OCI-M1 (cell line): ENCODE results near the gene HIF1AN.

ENCODE experiments used
- DNase-seq: peaks from one replicate; lab custom pipeline; 2025; lab: John Stamatoyannopoulos, UW

HIF1AN gene

DNA sequence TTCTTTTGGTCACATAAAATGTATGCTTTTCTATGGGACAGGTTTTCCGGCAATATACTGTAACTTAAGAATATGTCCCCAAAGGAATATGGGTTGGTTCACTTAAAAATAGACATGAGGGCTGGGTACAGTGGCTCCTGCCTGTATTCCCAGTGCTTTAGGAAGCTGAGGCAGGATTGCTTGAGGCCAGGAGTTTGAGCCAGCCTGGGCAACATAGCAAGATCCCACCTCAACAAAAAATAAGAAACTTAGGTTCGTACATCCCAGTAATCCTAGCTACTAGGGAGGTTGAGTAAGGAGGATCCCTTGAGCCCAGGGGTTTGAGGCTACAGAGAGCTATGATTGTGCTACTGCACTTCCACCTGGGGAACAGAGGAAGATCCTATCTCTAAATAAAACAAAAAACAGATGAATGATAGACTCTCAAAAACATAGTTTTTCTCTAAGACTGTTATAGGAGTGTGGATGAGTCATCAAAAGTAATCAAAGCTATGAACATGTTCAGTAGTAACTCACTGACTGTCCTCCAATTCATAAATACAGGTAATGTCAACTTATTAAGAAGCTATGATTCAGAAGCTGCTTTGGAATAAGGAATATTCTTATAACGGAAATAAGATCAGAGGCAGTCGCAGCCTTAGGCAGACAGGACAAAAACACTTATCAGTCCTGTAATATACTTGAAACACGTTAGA, 13.5 kb upstream of the HIF1AN start:
- no peak for DNase-seq

GRCh38 chr10:100522945-100523344, 12.8 kb upstream of the HIF1AN start:
- no peak for DNase-seq

DNA sequence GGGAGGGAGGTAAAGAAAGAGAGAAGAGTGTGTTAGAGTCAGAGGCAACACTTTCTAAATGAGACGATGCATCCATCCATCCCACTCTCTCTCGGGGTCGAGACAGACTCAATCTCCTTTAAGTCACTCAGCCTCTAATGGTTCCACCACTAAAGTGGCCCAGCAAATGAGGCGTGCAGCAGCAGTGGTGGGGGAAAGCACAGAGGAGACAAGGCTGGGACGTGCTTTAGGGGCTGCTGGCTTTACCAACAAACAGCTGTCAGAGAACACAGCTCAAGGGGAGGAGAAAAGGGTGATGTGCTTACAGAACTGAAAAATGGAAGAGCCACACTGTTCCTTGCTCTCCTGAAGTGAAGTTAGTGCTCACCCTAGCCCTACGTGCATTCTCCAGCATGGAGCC, 11.5 kb upstream of the HIF1AN start:
- DNase-seq: no peak

DNA sequence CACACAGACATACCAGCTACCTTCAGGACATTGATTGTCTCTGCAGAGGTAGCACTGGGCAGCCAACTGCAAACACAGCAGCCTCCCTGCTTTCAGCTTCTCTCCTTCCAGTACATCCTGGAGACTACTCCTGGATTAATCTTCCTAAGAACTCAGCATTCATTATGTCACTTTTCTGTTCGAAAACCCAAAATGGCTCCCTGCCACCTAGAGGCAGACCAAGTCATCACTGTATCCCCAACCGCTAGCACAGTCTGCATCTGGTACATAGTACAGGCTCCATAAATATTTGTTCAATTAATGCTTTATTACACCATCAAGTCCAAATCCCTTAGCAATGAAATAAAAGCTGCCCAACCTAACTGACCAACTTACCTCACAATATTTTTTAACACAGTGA, 11.1 kb upstream of the HIF1AN start:
- no peak for DNase-seq

- no peak for DNase-seq
Observed at GRCh38 chr10:100528123-100528886, 7.4 kb upstream of the HIF1AN start.

DNA sequence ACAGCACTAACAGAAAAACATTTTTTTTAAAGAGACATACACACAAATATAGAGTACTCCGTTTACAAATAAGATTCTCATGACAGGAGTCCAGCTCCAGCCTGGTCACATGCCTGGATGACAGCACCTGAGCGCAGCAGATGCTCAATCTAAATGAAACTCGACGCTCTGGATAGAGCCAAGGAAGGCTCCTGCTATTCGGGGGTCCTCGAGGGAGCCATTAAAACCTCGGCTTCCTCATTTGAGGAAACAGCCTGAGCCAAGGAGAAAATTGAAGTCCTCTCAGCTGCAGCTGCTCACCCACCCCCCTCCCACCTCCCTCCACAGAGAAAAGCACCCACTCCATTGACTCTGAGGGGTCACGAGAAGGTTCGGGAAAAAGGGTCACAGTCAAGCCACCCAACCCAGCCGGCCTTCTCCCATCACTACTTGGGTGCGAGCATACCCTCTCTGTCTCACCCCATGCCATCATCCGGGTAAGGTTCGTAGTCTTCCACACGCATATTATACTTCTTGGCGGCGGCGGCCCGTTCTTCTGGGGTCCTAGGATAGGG, 6.7 kb upstream of the HIF1AN start:
- DNase-seq: peak; percentile 44

- DNase-seq: peak; percentile 93
Observed at GRCh38 chr10:100529475-100530298, 6.1 kb upstream of the HIF1AN start, which contains the start of gene NDUFB8. Gene NDUFB8 (minus strand): TSS chr10:100529871. CDS start chr10:100529851, 20 bp downstream.

- DNase-seq: peak; percentile 56
Observed at GRCh38 chr10:100531761-100532160, 4.0 kb upstream of the HIF1AN start.

DNA sequence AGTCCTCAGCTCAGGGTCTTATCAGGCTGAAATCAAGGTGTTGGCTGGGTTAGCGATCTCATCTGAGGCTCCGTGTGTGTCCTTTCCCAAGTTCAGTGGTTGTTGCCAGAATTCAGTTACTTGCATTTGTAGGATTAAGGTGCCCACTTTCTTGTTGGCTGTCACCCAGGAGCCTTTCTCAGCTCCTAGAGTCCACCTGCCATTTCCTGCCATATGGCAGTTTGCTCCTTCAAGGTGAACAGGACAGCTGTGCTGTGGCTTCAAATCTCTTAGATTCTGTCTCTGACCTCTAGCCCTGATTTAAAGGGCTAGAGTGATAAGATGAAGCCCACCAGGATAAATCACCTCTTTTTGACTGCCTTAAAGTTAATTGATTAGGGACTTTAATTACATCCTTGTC, 1.0 kb upstream of the HIF1AN start:
- DNase-seq: no peak

DNA sequence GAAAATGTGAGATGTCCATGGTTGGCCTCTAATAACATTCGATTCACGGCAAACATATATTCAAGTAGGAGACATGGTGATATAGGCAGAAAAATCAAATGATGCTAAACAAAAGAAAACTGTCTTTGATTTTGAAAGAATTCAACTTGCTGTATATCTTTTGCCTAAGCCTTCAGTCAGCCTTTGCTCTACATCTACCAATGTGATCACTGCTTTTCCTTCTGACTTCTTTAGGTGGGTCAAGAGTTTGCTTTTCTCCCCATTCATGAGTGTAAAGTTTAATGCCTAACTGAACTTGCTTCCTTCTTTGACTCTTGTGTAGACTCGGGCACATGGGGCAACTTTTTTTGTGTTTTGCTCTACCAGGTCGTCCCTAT, 417 bp upstream of the HIF1AN start:
- DNase-seq: no peak

DNA sequence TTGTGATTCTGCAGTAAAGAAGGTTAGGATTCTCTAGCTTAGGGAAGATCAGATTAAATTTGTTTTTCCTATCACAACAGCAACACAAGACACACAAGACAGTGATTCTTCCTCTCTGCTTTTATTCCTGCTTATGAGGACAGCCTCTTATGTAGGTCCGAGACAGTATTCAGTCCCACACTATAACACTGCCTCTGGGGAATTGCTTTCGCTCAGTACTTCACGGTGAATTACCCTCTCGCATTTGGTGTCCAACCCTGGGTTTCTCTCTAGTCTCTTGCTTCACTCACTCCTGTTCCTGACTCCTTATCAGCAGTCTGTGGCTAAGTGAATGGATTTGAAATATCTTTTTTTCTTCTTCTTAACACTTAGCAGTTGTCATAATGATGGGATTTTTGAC, 1.7 kb downstream of the HIF1AN start:
- no peak for DNase-seq

DNA sequence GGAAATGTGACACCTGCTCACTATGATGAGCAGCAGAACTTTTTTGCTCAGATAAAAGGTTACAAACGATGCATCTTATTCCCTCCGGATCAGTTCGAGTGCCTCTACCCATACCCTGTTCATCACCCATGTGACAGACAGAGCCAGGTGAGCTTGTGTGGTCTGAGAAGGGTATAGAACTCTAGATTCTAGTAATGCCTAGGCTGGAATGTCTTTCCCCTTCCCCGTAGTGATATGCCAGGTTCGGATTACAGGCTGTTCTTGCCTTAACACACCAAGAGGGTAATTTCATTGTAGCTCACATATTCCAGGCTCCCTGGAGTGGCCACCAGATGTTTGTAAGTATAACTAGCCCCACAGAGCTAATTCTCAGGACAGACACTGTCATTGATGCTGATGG, 9.2 kb downstream of the HIF1AN start:
- DNase-seq: no peak

DNA sequence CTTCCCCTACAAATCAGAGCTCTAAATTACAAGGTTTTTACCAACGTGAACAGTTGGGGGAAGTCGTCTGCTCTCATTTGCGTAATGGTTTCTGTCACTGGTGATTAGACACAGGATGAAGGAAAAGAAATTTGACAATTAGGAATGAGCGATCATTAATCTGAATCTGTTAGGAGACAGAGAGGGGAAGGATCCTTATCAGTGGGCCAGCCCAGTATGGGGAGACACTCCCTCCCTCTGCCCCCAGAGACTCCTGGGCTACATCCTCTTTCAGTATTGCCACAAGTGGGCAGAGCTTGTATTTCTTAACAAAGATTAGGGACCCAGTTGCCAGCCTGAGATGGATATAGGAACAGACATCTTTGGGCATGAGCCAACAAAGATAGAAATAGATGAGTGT, 15.5 kb downstream of the HIF1AN start:
- no peak for DNase-seq

DNA sequence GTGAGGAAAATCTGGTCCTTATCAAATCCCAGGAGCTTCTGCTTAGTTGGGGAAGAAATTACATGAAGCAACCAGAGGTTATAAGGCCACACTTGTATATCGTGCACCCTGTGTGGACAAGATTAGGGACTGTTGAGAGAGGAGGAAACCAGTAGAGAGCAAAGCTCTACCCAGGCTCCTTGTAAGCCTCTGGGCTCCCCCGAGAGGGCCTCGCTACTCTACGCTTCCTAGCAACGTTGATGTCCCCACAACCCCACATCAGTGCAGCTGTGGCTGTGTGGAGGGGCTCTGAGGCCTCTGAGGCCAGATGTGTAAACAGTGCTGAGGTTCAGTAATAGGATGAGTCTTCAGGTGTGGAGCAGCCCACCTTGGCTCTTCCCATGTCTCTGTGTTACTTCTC, 16.0 kb downstream of the HIF1AN start:
- no peak for DNase-seq

DNA sequence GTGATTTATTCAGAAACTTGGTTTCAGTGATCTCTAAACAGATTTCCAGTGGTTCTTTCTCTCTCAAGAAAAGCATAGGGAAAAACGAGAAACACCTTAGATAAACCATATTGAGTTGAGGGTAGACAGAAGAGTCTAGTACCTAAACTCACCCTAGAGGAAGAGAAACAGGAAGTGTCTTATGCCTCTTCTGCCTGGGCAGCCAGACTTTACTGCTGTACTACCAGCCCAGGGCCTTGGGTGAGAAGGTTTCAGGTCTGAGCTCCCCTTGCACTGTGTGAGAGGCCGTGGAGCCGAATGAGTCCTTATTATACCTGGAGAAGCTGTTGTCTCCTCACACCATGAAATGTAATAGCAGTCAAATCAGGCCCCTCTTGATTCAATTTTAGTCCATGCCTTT, 18.2 kb downstream of the HIF1AN start:
- DNase-seq: no peak

GRCh38 chr10:100554902-100555301, 19.2 kb downstream of the HIF1AN start:
- no peak for DNase-seq

GRCh38 chr10:100560248-100560647, 24.5 kb downstream of the HIF1AN start:
- DNase-seq: no peak

DNA sequence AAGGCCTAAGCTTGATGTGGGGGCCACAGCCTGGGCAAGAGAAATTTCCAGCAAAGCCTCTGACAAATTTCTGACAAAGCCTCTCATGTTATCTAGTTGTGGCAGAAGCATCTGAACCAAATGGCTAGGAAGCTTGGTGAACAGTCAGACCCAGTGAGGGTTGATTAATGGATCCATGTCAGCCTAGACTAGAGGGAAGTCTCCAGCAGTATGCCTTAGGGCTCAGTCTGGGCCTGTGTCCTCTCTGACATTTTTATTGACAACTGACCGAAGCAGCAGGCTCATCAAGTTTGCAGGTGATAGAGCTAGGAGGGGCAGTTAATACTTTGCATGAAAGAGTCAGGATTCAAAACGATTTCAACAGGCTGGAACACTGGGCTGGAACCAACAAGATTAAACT, 25.3 kb downstream of the HIF1AN start:
- no peak for DNase-seq

- DNase-seq: no peak
Observed at GRCh38 chr10:100562008-100562672, 26.4 kb downstream of the HIF1AN start.

DNA sequence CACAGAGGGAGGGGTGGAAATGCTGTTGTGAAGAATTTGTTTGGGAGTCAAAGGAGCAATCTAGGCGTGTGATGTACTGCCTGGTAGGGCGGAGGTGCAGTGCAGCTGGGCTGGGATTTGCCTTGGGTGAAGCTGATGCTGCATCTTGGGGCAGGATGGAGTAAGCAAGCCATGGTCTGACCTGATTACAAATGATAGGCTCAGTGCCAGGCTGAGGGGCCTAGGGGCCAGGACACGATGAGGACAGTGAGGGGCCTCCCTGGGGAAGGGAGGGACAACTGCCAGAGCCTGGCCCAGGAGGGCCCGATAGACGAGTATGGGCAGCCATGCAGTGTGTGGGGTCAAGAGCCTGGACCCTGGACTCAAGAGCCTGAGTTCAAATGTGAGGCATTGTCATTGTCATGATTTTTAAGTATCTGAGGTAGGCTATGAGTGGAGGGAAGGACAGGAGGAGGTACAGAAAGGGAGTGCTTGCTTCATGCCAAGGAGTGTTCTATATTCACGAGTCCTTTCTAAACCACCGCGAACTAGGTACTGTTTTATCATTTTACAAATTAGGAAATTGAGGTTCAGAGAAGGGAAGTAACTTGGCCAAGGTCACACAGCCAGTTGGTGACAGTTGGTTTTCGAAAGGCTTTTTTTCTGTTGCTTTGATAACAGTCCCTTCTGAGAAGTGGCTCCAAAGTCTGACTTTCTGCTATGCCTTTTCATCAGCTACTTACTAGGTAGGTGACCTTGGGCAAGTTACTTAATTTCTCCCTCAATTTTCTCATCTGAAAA, 29.7 kb downstream of the HIF1AN start:
- no peak for DNase-seq

- no peak for DNase-seq
Observed at GRCh38 chr10:100566561-100566960, 30.8 kb downstream of the HIF1AN start.
